IPS DF 4.7 (cell line): ENCODE results near the gene ZAP70.

Experiments used
- DNase-seq: peaks from one replicate; pipeline ENCODE4 v3.0.0-alpha.2; 2013; ENCODE audit warnings: low spot score; ENCODE audit errors: extremely low read depth

ZAP70 gene

GRCh38 chr2:97775074-97775473 lies 61.7 kb downstream of the ZAP70 start:
- no peak for DNase-seq

- no peak for DNase-seq
These were observed 65.8 kb downstream of the ZAP70 start for GRCh38 chr2:97779141-97779540.

GRCh38 chr2:97781981-97782380 lies 68.6 kb downstream of the ZAP70 start:
- DNase-seq: no peak

DNA sequence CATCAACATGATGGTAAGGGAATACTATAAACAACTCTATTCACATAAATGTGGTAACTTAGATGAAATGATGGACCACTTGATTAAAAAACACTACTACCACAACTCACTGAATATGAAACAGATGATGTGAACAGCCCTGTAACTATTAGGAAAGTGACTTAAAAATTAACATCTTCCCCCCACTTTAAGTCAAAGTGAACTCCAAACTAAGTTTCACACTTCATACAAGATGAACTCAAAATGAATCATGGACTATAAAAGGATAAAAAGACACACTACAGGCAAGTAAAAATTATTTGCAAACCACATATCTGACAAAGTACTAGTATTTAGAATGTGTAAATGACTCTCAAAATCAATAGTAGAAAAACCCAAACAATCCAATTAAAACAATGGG lies 71.6 kb downstream of the ZAP70 start:
- no peak for DNase-seq

DNA sequence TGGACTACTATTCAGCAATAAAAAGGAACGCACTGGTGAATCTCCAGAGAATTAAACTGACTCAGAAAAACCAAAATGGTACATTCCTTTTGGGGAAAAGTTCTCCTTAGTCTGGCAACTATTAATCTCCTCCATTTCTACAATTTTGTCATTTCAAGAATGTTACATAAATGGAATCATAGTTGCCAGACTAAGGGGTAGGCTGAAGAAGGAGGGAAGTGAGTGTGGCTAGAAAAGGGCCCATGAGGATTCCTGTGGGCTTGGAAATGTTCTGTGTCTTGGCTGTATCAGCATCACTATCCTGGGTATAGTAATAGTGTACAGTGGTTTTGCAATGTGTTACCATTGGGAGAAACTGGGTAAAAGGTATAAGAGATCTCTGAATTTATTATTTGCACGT lies 72.4 kb downstream of the ZAP70 start:
- DNase-seq: no peak

DNA sequence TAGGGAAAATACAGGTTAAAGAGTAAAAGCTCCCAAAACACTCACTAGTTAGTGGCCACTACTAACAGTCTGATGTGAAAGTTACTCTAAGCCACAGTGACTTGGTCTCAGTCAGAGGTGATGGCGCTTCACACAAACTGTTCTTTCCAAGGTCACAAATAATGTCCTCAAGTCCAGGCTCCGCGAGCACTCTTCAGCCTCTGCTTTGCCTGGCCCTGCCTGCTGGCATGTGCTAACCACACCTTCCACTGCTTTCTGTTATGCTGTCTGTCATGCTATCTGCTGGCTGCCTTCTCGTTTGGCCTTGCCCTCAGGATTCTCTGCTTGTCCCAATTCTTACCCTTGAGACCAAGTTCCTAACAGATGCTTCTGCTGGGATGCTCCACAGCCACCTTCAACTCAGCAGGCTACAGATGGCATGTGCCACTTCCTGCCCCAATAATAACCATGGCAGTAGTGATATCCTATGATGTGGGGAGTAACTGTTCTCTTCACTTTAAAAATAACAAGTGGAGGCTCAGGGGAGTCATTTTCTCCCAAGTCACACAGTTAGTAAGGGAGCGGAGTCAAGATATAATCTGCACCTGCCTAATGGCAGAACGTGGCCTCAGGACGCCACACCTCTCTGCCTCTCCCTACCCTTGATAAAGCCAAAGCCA lies 75.7 kb downstream of the ZAP70 start:
- no peak for DNase-seq
